ENCODE results near the gene RBMS3. TPM values are rescaled to one million over a fixed set of nuclear protein-coding genes. Genes with fewer than 3 reads are reported as not detected.
"Not testable (repeated sequence)": the region's sequence is repeated elsewhere in the genome, so short reads cannot be mapped to it uniquely, and the experiment has no call there.

RBMS3 gene
- total RNA-seq (58.6 and 68.4 TPM in 2 replicates), polyA plus RNA-seq (18.7 and 26.9 TPM in 2 replicates), polyA minus RNA-seq (ENCODE audit: low replicate concordance) (99.4 and 111 TPM in 2 replicates)
- 10.4 and 14.7 TPM in 2 replicates for polyA plus RNA-seq (2012)

DNA sequence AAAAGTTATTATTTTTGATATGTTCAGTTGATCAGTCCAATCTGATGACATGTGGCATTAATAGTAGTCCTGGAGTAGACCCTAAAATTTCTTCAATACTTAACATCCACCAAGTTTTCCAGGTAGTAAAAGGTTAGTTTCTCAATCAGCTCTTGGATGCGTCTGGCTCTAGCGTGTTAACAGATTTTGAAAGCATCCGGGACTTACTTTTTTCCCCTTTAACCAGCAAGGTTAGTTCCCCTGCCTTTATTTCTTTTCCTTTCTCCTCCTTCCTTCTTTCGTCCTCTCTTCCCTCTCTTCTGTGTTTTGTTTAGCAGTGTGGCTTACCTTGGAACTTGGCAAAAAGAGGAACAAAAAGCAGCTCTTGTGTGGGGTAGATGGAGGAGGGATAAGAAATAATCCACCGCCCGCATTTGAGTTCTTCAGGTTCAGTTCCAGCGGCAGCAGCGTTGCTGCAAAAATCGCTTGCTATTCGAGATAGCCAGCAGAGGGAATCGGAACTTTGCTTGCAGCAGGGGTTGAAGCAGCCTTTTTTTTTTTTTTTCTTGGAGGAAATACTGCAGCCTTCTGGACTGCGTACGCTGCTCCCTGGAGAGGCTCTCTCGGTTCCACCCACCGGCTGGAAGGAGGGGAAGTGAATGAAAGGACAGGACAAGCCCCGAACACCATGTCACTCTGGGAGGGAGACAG, at the start of gene RBMS3:
RBMS3 (plus strand) TSS at position 668 of the 690 bp plus-strand sequence.
- Histone ChIP-seq H3K9ac (ENCODE audit: insufficient read depth, low read length) (peak within 1 kb of the TSS; percentile 75), H3K36me3 (ENCODE audit: control insufficient read depth, insufficient read depth, low read length) (no peaks in the 10 kb centered on the region), H3K27ac (ENCODE audit: insufficient read depth, low read length) (peak within 1 kb of the TSS; percentile 91), H3K27me3 (ENCODE audit: control insufficient read depth, insufficient read depth, low read length) (no peaks in the 10 kb centered on the region), H4K20me1 (ENCODE audit: control insufficient read depth, extremely low read depth, insufficient read depth, low read length) (no peaks in the 10 kb centered on the region), H3K4me2 (ENCODE audit: extremely low read depth, insufficient read depth, low read length) (peak within 1 kb of the TSS; percentile 93), H2AFZ (ENCODE audit: low read length) (peak within 1 kb of the TSS; percentile 95), H3K4me1 (ENCODE audit: control insufficient read depth, extremely low read depth, insufficient read depth, low read length) (peaks cover 11% of the 10 kb centered on the region), H3K9me3 (ENCODE audit: control insufficient read depth, insufficient read depth, low read depth, low read length) (no peaks in the 10 kb centered on the region), H3K4me3 (replicated peaks in 1 of 4; ENCODE audit: control extremely low read depth in 1 of 4, insufficient read depth in 1 of 4, low read depth in 3 of 4, low read length in 4 of 4) (peak within 1 kb of the TSS; percentile 78 to 90 (median 82)), H3K79me2 (ENCODE audit: control insufficient read depth, insufficient read depth, low read length) (peaks cover 47% of the 10 kb centered on the region)
- TF ChIP-seq EZH2 (IDR thresholded peaks at IDR 0.05; ENCODE audit: low read length, missing control alignments) = no peak
- TF ChIP-seq, protein P1, sequence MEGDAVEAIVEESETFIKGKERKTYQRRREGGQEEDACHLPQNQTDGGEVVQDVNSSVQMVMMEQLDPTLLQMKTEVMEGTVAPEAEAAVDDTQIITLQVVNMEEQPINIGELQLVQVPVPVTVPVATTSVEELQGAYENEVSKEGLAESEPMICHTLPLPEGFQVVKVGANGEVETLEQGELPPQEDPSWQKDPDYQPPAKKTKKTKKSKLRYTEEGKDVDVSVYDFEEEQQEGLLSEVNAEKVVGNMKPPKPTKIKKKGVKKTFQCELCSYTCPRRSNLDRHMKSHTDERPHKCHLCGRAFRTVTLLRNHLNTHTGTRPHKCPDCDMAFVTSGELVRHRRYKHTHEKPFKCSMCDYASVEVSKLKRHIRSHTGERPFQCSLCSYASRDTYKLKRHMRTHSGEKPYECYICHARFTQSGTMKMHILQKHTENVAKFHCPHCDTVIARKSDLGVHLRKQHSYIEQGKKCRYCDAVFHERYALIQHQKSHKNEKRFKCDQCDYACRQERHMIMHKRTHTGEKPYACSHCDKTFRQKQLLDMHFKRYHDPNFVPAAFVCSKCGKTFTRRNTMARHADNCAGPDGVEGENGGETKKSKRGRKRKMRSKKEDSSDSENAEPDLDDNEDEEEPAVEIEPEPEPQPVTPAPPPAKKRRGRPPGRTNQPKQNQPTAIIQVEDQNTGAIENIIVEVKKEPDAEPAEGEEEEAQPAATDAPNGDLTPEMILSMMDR (conservative IDR thresholded peaks at IDR 0.05 in 1 of 2, IDR thresholded peaks at IDR 0.05 in 1 of 2; ENCODE audit: low read depth in 1 of 2, low read length in 2 of 2) = peak; percentile 67 to 70
- peak; percentile 97 to 98 for DNase-seq (ENCODE audit: low read depth in 2 of 2)

DNA sequence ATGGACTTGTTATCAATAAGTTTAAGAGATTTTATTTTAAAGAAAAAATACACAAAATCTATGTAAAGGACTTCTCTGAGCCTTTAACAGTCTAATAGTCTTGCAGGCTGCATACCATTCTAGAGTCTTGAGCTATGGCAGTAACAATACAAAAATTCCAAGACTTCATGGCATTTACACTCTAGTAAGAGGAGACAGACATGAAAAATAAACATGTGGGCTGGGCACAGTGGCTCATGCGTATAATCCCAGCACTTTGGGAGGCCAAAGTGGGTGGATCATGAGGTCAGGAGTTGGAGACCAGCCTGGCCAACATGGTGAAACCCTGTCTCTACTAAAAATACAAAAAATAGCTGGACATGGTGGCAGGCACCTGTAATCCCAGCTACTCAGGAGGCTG, 47.7 kb upstream of the RBMS3 start:
- not testable (repeated sequence) for H3K27ac ChIP-seq (ENCODE audit: insufficient read depth, low read length)

DNA sequence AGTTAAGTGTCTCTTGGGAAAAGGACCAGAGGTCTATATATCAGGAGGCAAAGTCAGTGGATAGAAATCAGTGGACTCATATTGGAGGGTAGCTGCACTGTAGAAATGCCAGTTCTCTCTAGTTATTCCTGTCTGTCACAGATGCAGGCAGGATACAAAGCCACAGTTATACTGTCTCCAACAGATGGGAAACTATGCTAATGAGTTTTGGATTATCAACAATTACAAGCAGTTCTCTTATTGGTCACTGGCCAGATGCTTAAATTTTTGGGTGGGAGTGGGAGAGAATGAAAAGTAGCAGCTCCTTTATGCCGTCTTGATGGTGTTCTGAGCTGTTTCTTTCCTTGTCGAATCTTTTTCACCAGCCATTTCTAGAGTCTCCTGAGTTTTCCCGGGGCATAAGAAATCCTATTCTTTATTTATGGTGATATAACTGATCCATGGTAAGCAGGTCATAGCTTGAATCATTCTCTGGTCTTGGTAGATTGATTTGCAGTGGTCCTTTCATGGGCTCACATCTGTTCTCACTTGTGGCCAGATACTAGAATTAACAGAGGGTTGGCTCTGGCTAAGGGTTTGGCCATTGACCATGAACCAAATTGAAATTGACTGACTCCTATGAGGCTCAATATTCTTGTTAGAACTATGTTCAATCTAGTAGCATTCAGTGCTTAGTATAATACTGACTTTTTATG, 44.6 kb upstream of the RBMS3 start:
- Histone ChIP-seq H3K4me1 (ENCODE audit: control insufficient read depth, extremely low read depth, insufficient read depth, low read length) (peaks cover 3% of the 10 kb centered on the region), H3K27me3 (ENCODE audit: control insufficient read depth, insufficient read depth, low read length) (no peaks in the 10 kb centered on the region), H3K27ac (ENCODE audit: insufficient read depth, low read length) (no peak overlapping the region), H3K9me3 (ENCODE audit: control insufficient read depth, insufficient read depth, low read depth, low read length) (no peaks in the 10 kb centered on the region), H2AFZ (ENCODE audit: low read length) (no peak overlapping the region), H4K20me1 (ENCODE audit: control insufficient read depth, extremely low read depth, insufficient read depth, low read length) (no peaks in the 10 kb centered on the region), H3K36me3 (ENCODE audit: control insufficient read depth, insufficient read depth, low read length) (no peaks in the 10 kb centered on the region), H3K9ac (ENCODE audit: insufficient read depth, low read length) (no peak overlapping the region), H3K79me2 (ENCODE audit: control insufficient read depth, insufficient read depth, low read length) (no peaks in the 10 kb centered on the region), H3K4me3 (replicated peaks in 1 of 4; ENCODE audit: control extremely low read depth in 1 of 4, insufficient read depth in 1 of 4, low read depth in 3 of 4, low read length in 4 of 4) (no peak overlapping the region), H3K4me2 (ENCODE audit: extremely low read depth, insufficient read depth, low read length) (no peak overlapping the region)
- TF ChIP-seq, protein P1 (conservative IDR thresholded peaks at IDR 0.05 in 1 of 2, IDR thresholded peaks at IDR 0.05 in 1 of 2; ENCODE audit: low read depth in 1 of 2, low read length in 2 of 2) = no peak
- no peak for TF ChIP-seq EZH2 (IDR thresholded peaks at IDR 0.05; ENCODE audit: low read length, missing control alignments)
- no peak for DNase-seq (ENCODE audit: low read depth in 2 of 2)

More for the DNA sequence above, 47.7 kb upstream of the RBMS3 start:
- H3K36me3 ChIP-seq (ENCODE audit: control insufficient read depth, insufficient read depth, low read length); H3K79me2 ChIP-seq (ENCODE audit: control insufficient read depth, insufficient read depth, low read length); H3K4me3 ChIP-seq (replicated peaks in 1 of 4; ENCODE audit: control extremely low read depth in 1 of 4, insufficient read depth in 1 of 4, low read depth in 3 of 4, low read length in 4 of 4); H4K20me1 ChIP-seq (ENCODE audit: control insufficient read depth, extremely low read depth, insufficient read depth, low read length); H2AFZ ChIP-seq (ENCODE audit: low read length); H3K4me2 ChIP-seq (ENCODE audit: extremely low read depth, insufficient read depth, low read length); H3K4me1 ChIP-seq (ENCODE audit: control insufficient read depth, extremely low read depth, insufficient read depth, low read length); H3K9ac ChIP-seq (ENCODE audit: insufficient read depth, low read length); H3K27me3 ChIP-seq (ENCODE audit: control insufficient read depth, insufficient read depth, low read length); H3K9me3 ChIP-seq (ENCODE audit: control insufficient read depth, insufficient read depth, low read depth, low read length): not testable (repeated sequence)
- DNase-seq (ENCODE audit: low read depth in 2 of 2) = peak; percentile 24 to 87
